H9 (cell line): Measurements from ENCODE around the gene PRLH. TPM values are rescaled to one million over a fixed set of nuclear protein-coding genes. Genes with fewer than 3 reads are reported as not detected.

Experiments used
- DNase-seq: peaks from one replicate; pipeline ENCODE4 v3.0.0-alpha.2; 2017
- H2AFZ ChIP-seq: one replicate; pipeline ENCODE4 v1.6.1; 2013; ENCODE audit warnings: mild to moderate bottlenecking, low read length, control low read depth, moderate library complexity
- H2AK5ac ChIP-seq: 2 replicates; pipeline ENCODE4 v1.6.1; 2013; ENCODE audit warnings: low read length, control low read depth, mixed read lengths; ENCODE audit not compliant: insufficient read length
- H2BK120ac ChIP-seq: one replicate; pipeline ENCODE4 v1.6.1; 2013; ENCODE audit warnings: low read depth, mild to moderate bottlenecking, low read length, control low read depth, inconsistent platforms; ENCODE audit not compliant: poor library complexity, severe bottlenecking
- H2BK12ac ChIP-seq: 2 replicates; pipeline ENCODE4 v1.6.1; 2013; ENCODE audit warnings: low read length, control low read depth, mixed read lengths, low read depth; ENCODE audit not compliant: insufficient read length
- H2BK15ac ChIP-seq: 2 replicates; pipeline ENCODE4 v1.6.1; 2013; ENCODE audit warnings: low read depth, low read length, control low read depth
- H2BK20ac ChIP-seq: one replicate; pipeline ENCODE4 v1.6.1; 2013; ENCODE audit warnings: low read depth, mild to moderate bottlenecking, low read length, control low read depth, inconsistent platforms; ENCODE audit not compliant: poor library complexity, severe bottlenecking
- H2BK5ac ChIP-seq: 2 replicates; pipeline ENCODE4 v1.6.1; 2013; ENCODE audit warnings: low read length, control low read depth, mixed read lengths; ENCODE audit not compliant: insufficient read length
- H3K14ac ChIP-seq: 2 replicates; pipeline ENCODE4 v1.6.1; 2013; ENCODE audit warnings: low read length, control low read depth; ENCODE audit not compliant: insufficient read depth
- H3K18ac ChIP-seq: 2 replicates; pipeline ENCODE4 v1.6.1; 2013; ENCODE audit warnings: low read depth, mild to moderate bottlenecking, mixed read lengths, low read length, control low read depth; ENCODE audit not compliant: insufficient read length
- H3K23ac ChIP-seq: 2 replicates; pipeline ENCODE4 v1.6.1; 2013; ENCODE audit warnings: low read length, control low read depth, mixed read lengths, low read depth; ENCODE audit not compliant: insufficient read length
- H3K23me2 ChIP-seq: 2 replicates; pipeline ENCODE4 v1.6.1; 2013; ENCODE audit warnings: low read depth, mild to moderate bottlenecking, mixed read lengths, low read length, control low read depth; ENCODE audit not compliant: insufficient read length, poor library complexity, severe bottlenecking
- H3K27ac ChIP-seq: 2 replicates; pipeline ENCODE4 v1.5.1; 2013; ENCODE audit warnings: low read length, control low read depth, mixed read lengths, low read depth; ENCODE audit not compliant: insufficient read length
- H3K27me3 ChIP-seq: 2 replicates; pipeline ENCODE4 v1.6.1; 2013; ENCODE audit warnings: low read length, control low read depth, inconsistent platforms; ENCODE audit not compliant: insufficient read depth
- H3K4ac ChIP-seq: 2 replicates; pipeline ENCODE4 v1.6.1; 2013; ENCODE audit warnings: low read depth, mild to moderate bottlenecking, control low read depth, inconsistent platforms, low read length, moderate library complexity
- H3K4me1 ChIP-seq: 2 replicates; pipeline ENCODE4 v1.6.1; 2013; ENCODE audit warnings: low read length, control low read depth, inconsistent platforms; ENCODE audit not compliant: insufficient read depth
- H3K4me2 ChIP-seq: 2 replicates; pipeline ENCODE4 v1.6.1; 2013; ENCODE audit warnings: low read length, control low read depth, mixed read lengths; ENCODE audit not compliant: insufficient read length, insufficient read depth
- H3K56ac ChIP-seq: 2 replicates; pipeline ENCODE4 v1.6.1; 2013; ENCODE audit warnings: low read depth, mild to moderate bottlenecking, mixed read lengths, low read length, control low read depth; ENCODE audit not compliant: insufficient read length
- H3K79me1 ChIP-seq: 2 replicates; pipeline ENCODE4 v1.6.1; 2013; ENCODE audit warnings: low read depth, mild to moderate bottlenecking, moderate library complexity, low read length, control low read depth, inconsistent platforms; ENCODE audit not compliant: insufficient read depth, poor library complexity, severe bottlenecking
- H3K79me2 ChIP-seq: 2 replicates; pipeline ENCODE4 v1.6.1; 2013; ENCODE audit warnings: low read length, control low read depth, inconsistent platforms; ENCODE audit not compliant: insufficient read depth
- H3K9ac ChIP-seq: 2 replicates; pipeline ENCODE4 v1.6.1; 2013; ENCODE audit warnings: low read length, control low read depth, mixed read lengths; ENCODE audit not compliant: insufficient read length; ENCODE audit errors: extremely low read depth
- H3K9me3 ChIP-seq: one replicate; pipeline ENCODE4 v1.6.1; 2013; ENCODE audit warnings: low read depth, low read length, inconsistent platforms; ENCODE audit not compliant: control insufficient read depth
- H3T11ph ChIP-seq: one replicate; pipeline ENCODE4 v1.6.1; 2013; ENCODE audit warnings: mild to moderate bottlenecking, low read length, control low read depth, inconsistent platforms
- H4K20me1 ChIP-seq: one replicate; pipeline ENCODE4 v1.6.1; 2013; ENCODE audit not compliant: control insufficient read depth, insufficient read length, insufficient read depth
- H4K5ac ChIP-seq: 2 replicates; pipeline ENCODE4 v1.6.1; 2013; ENCODE audit warnings: low read depth, mild to moderate bottlenecking, mixed read lengths, low read length, control low read depth; ENCODE audit not compliant: insufficient read length
- H4K8ac ChIP-seq: replicated peaks from 2 replicates; pipeline ENCODE4 v1.6.1; 2013; ENCODE audit warnings: low read length, control low read depth, mixed read lengths, low read depth; ENCODE audit not compliant: insufficient read length
- H4K91ac ChIP-seq: 2 replicates; pipeline ENCODE4 v1.6.1; 2013; ENCODE audit warnings: low read depth, mild to moderate bottlenecking, moderate library complexity, mixed read lengths, low read length, control low read depth; ENCODE audit not compliant: insufficient read length
- H3K27ac Mint-ChIP-seq, 3 experiments: 2 replicates in 2 of 3; 3 replicates in 1 of 3; pipeline ENCODE4 v1.8.0; 2020 to 2021; ENCODE audit warnings: mixed read lengths in 3 of 3, mild to moderate bottlenecking in 1 of 3, moderate library complexity in 1 of 3
- H3K27me3 Mint-ChIP-seq: 2 replicates; pipeline ENCODE4 v1.8.0; 2021; ENCODE audit warnings: low read depth, mild to moderate bottlenecking, moderate library complexity, mixed read lengths
- H3K36me3 Mint-ChIP-seq, 3 experiments: 2 replicates in 2 of 3; 3 replicates in 1 of 3; pipeline ENCODE4 v1.8.0; 2020 to 2021; ENCODE audit warnings: low read depth in 3 of 3, mixed read lengths in 3 of 3; ENCODE audit not compliant: insufficient read depth in 1 of 3
- H3K4me1 Mint-ChIP-seq, 2 experiments: 2 replicates each; pipeline ENCODE4 v1.8.0; 2020; ENCODE audit warnings: mixed read lengths in 2 of 2
- H3K4me3 Mint-ChIP-seq, 2 experiments: 2 replicates in 1 of 2; 3 replicates in 1 of 2; pipeline ENCODE4 v1.8.0; 2020 to 2021; ENCODE audit warnings: mild to moderate bottlenecking in 2 of 2, mixed read lengths in 2 of 2, moderate library complexity in 1 of 2
- H3K9me3 Mint-ChIP-seq, 2 experiments: 2 replicates in 1 of 2; 3 replicates in 1 of 2; pipeline ENCODE4 v1.8.0; 2020; ENCODE audit warnings: mild to moderate bottlenecking in 2 of 2, mixed read lengths in 2 of 2, moderate library complexity in 1 of 2
- WGBS: extraction: QIAGEN DNeasy Blood & Tissue Kit; methylation state at CpG from one replicate; pipeline ENCODE4 v1.1.7; 2013; ENCODE audit warnings: missing lambda C conversion rate, low lambda C conversion rate, mixed read lengths; ENCODE audit not compliant: insufficient read length; ENCODE audit errors: extremely low coverage; 5-methylcytosine and 5-hydroxymethylcytosine counted together
- total RNA-seq: library from RNA; stranded (reverse); gene quantifications from 2 replicates; pipeline ENCODE4 v1.2.1, GENCODE V29; 2021
- TF ChIP-seq, protein P1 (sequence below): fragments of 200-600 bp; sonication (generic); conservative IDR thresholded peaks from 3 replicates; pipeline ENCODE4 v1.8.0; 2021; ENCODE audit warnings: antibody characterized with exemption, mild to moderate bottlenecking

PRLH gene
- total RNA-seq, 1 experiment from 2014 or later: not detected

- no CpG with 5 or more reads among the region's 14 CpGs for WGBS
- no peak overlapping the region for H2BK20ac ChIP-seq
Measured at GRCh38 chr2:237563816-237564215, 2.6 kb upstream of the PRLH start.

More at GRCh38 chr2:237563816-237564215, 2.6 kb upstream of the PRLH start:
- peaks cover 0 to 3% of the 10 kb centered on the region in 2 experiments; a peak in 1 of 4 replicates for H3K4me1 Mint-ChIP-seq
- peaks cover 7% of the 10 kb centered on the region for H3K27me3 Mint-ChIP-seq
- TF ChIP-seq, protein P1, sequence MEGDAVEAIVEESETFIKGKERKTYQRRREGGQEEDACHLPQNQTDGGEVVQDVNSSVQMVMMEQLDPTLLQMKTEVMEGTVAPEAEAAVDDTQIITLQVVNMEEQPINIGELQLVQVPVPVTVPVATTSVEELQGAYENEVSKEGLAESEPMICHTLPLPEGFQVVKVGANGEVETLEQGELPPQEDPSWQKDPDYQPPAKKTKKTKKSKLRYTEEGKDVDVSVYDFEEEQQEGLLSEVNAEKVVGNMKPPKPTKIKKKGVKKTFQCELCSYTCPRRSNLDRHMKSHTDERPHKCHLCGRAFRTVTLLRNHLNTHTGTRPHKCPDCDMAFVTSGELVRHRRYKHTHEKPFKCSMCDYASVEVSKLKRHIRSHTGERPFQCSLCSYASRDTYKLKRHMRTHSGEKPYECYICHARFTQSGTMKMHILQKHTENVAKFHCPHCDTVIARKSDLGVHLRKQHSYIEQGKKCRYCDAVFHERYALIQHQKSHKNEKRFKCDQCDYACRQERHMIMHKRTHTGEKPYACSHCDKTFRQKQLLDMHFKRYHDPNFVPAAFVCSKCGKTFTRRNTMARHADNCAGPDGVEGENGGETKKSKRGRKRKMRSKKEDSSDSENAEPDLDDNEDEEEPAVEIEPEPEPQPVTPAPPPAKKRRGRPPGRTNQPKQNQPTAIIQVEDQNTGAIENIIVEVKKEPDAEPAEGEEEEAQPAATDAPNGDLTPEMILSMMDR: no peak
- no peak overlapping the region for H4K91ac ChIP-seq
- no peaks in the 10 kb centered on the region for H3K79me2 ChIP-seq
- no peak overlapping the region for H3K9ac ChIP-seq
- no peak overlapping the region for H3K4ac ChIP-seq
- no peak overlapping the region for H3K23ac ChIP-seq
- H4K8ac ChIP-seq: no peak overlapping the region
- H2BK12ac ChIP-seq: no peak overlapping the region
- H4K5ac ChIP-seq: no peak overlapping the region
- no peaks in the 10 kb centered on the region for H4K20me1 ChIP-seq
- no peak overlapping the region for H3K27ac Mint-ChIP-seq
- H3K4me3 Mint-ChIP-seq: no peak overlapping the region
- no peaks in the 10 kb centered on the region for H3K4me1 ChIP-seq
- no peak overlapping the region for H3K14ac ChIP-seq
- H3K79me1 ChIP-seq: no peaks in the 10 kb centered on the region
- H3K18ac ChIP-seq: no peak overlapping the region
- no peak overlapping the region for H2BK15ac ChIP-seq
- H3K9me3 Mint-ChIP-seq: no peaks in the 10 kb centered on the region
- H2BK120ac ChIP-seq: no peak overlapping the region
- no peak overlapping the region for H3T11ph ChIP-seq
- no peaks in the 10 kb centered on the region for H3K27me3 ChIP-seq
- H2AFZ ChIP-seq: no peak overlapping the region
- DNase-seq: peak; percentile 68
- no peak overlapping the region for H3K4me2 ChIP-seq
- no peak overlapping the region for H2AK5ac ChIP-seq
- H3K56ac ChIP-seq: no peak overlapping the region
- H3K9me3 ChIP-seq: no peaks in the 10 kb centered on the region
- no peak overlapping the region for H3K27ac ChIP-seq
- H2BK5ac ChIP-seq: no peak overlapping the region
- no peaks in the 10 kb centered on the region for H3K23me2 ChIP-seq
- no peaks in the 10 kb centered on the region for H3K36me3 Mint-ChIP-seq
